ENCODE data around the gene PCDH17.
A peak's percentile ranks its signal among the peaks of the same experiment; 100 is the strongest.

PCDH17 gene

GRCh38 chr13:57726981-57727380, 95.4 kb downstream of the PCDH17 start:
- FAIRE-seq, result no peak

GRCh38 chr13:57734306-57734705, 102.8 kb downstream of the PCDH17 start:
- FAIRE-seq (no peak), DNase-seq (ENCODE audit: low spot score) (no peak)

More at GRCh38 chr13:57726981-57727380, 95.4 kb downstream of the PCDH17 start:
- no peak for DNase-seq (ENCODE audit: low spot score)

GRCh38 chr13:57739089-57739488, 107.5 kb downstream of the PCDH17 start:
- no peak for FAIRE-seq
- no peak for DNase-seq (ENCODE audit: low spot score)

- DNase-seq (ENCODE audit: low spot score) (no peak), FAIRE-seq (no peak)
These were observed 108.1 kb downstream of the PCDH17 start for GRCh38 chr13:57739543-57740190.

DNA sequence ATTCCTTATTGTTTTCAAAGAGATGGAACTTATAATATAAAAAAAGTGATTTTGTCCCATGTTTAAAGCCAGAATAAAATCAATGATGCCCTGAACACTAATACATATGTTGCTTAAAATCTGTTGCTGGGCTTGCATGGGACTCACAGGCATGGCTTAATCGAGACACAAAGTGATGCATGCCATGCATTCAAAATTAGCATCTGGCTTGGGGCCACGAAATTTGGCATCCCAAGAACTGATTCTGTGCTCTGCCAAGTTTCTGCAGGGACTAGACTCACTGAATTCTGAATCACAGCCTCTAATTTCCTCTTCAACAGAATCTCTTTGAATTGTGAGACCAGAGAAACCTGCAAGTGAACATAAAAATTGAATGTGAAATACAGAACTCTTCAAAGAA, 109.2 kb downstream of the PCDH17 start:
- no peak for FAIRE-seq

DNA sequence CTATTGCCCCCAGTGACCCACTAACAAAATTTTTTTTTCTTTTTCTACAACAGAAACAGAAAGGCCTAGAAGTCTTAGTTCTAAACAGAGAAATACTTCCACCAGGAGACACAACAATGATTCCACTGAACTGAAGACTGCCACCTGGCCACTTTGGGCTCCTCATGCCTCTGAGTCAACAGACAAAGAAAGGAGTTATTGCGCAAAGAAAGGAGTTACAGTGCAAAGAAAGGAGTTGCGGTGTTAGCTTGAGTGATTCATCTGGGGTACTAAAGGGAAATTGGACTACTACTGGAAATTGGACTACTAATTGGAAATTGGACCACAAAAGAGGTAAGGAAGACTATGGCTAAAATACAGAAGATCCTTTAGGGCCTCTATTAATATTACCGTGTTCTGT, 116.6 kb downstream of the PCDH17 start:
- no peak for FAIRE-seq
- peak; percentile 0 for DNase-seq (ENCODE audit: low spot score)

More for the DNA sequence above, 109.2 kb downstream of the PCDH17 start:
- DNase-seq (ENCODE audit: low spot score), result no peak

DNA sequence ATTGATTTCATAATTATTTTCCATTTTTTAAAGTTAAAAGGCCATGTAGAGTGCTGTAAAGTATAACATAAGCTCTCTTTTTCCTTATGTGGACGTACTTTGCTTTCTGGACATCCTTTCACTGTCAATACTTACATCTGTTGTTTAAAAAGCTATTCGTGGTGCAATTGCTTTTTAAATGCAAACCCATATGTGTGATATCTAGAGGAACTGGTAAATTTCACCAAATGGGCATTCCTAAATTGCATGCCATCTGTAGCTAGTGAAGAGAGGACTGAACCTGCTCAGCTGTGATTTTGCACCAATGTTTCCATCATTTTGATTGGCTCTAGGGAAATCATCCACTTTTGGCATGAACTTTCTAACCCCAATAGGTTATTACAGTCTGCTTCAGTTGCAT, 129.4 kb downstream of the PCDH17 start:
- no peak for DNase-seq (ENCODE audit: low spot score)
- no peak for FAIRE-seq

DNA sequence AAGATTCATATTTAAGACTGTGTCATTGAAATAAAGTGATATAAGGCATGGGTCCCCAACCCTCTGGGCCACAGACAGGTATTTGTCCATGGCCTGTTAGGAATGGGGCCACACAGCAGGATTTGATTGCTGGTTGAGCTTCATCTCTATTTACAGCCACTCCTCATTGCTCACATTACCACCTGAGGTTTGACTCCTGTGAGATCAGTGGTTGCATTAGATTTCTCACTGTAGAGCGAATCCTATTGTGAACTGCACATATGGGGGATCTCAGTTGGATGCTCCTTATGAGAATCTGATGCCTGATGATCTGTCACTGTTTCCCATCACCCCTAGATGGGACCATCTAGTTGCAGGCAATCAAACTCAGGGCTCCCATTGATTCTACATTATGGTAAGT, 132.1 kb downstream of the PCDH17 start:
- FAIRE-seq (no peak), DNase-seq (ENCODE audit: low spot score) (no peak)
